Measurements from ENCODE around the gene B4GALNT1.

DNA sequence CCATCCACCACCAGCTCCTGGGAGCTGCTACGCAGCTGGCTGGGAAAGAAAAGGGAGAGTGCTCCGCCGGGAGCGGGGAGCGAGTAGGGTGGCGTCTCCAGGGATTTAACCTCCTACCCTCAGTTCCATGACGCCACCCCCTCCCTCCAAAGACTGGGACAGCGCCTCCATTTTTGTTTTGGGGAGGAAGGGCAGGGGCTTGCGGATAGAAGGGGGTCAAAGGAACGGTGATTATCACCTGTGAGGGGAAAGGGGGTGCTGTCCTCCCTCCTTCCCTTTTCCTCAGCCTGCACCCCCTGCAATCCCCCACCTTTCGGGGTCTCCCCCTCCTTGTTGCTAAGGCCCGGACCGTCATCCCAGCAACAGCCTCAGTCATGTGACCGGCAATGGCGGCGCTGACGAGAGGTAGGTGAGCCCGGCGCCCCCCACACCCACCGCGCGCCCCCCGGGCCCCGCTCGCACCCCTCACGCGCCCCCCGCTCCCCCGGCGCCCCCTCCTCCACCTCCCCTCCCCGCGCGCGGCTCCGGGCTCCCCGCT, 28.5 kb downstream of the B4GALNT1 start, which contains the start of gene DTX3:
- no peak for TF ChIP-seq POLR2AphosphoS5 (IDR thresholded peaks at IDR 0.05)
- TF ChIP-seq, protein P1, sequence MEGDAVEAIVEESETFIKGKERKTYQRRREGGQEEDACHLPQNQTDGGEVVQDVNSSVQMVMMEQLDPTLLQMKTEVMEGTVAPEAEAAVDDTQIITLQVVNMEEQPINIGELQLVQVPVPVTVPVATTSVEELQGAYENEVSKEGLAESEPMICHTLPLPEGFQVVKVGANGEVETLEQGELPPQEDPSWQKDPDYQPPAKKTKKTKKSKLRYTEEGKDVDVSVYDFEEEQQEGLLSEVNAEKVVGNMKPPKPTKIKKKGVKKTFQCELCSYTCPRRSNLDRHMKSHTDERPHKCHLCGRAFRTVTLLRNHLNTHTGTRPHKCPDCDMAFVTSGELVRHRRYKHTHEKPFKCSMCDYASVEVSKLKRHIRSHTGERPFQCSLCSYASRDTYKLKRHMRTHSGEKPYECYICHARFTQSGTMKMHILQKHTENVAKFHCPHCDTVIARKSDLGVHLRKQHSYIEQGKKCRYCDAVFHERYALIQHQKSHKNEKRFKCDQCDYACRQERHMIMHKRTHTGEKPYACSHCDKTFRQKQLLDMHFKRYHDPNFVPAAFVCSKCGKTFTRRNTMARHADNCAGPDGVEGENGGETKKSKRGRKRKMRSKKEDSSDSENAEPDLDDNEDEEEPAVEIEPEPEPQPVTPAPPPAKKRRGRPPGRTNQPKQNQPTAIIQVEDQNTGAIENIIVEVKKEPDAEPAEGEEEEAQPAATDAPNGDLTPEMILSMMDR (IDR thresholded peaks at IDR 0.05) = no peak
- TF ChIP-seq POLR2A (IDR thresholded peaks at IDR 0.05) = no peak
- TF ChIP-seq EP300 (IDR thresholded peaks at IDR 0.05) = no peak
